ENCODE measurements around the gene RTN1. TPM values are rescaled to one million over a fixed set of nuclear protein-coding genes. Genes with fewer than 3 reads are reported as not detected.
"Not testable (repeated sequence)": the region's sequence is repeated elsewhere in the genome, so short reads cannot be mapped to it uniquely, and the experiment has no call there.

Gene RTN1
- total RNA-seq, 1 experiment from 2014 or later, result 0.63 TPM

DNA sequence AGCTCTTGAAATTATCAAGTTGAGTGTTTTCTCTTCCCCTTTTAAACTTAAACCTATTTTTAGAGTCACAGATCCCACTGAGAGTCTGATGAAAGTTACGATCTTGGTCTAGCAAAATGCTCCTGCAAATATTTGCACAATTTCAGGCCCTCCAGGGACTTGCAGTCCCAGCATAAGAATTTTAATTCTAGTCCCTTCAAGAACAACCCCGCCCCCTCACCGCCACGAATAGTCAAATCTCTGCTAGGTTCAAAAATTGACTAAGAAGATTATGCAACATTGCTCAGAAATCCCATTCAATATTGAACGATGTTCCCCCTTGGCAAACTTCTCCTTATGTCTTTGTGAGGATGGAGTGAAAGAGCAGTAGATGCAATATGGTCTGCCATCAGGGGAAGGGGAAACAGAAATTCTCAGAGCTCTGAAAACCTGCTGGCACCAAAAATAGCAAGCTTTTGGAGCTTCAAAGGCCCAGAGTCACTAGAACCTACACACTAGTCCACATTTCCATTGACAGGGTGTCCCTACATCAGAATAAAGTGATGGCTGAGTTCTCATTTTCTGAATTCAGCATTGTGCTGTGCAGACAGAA is 166.4 kb downstream of the RTN1 start:
- no peak for DNase-seq (ENCODE audit: low read depth)

- no peak for DNase-seq (ENCODE audit: low read depth)
Measured at GRCh38 chr14:59699442-59699841, 171.1 kb downstream of the RTN1 start.

DNA sequence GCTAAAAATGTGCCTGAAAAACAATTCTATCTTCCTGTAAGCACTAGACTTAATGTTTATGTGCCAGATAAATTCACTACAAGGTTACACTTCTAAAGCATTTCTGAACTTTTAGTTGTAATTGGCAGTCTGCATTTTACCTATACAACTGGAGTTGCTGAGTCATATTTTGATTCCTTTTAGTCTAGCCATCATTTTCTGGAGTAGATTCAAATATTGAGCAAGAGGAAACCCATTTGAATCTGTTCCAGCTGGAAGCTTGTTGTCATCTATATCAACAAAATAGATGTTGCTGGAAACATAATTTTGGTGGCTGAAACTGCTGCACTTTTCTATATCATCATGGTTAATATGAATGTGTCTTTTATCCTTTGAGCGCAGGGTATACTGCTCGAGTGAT is 171.8 kb downstream of the RTN1 start:
- peak; percentile 71 for DNase-seq (ENCODE audit: low read depth)

DNA sequence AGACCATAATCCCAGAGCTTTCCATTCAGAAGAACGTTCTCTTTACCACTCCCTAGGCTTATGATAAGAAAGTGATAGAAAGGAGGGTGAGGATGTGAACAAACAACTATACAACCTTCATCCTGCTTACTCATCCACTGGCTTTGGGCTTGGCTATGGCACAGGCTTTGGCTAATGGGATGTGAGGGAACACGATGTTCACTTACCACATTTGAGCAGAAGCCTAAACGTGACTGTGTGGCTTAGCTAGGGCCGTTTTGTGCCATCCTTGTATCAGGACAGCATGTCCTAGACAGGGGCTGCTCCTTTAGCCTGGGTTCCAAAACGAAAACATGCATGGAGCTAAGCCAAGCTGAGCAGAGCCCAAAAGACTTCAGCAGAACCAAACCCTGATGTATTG is 175.4 kb downstream of the RTN1 start:
- peak; percentile 96 for DNase-seq (ENCODE audit: low read depth)

DNA sequence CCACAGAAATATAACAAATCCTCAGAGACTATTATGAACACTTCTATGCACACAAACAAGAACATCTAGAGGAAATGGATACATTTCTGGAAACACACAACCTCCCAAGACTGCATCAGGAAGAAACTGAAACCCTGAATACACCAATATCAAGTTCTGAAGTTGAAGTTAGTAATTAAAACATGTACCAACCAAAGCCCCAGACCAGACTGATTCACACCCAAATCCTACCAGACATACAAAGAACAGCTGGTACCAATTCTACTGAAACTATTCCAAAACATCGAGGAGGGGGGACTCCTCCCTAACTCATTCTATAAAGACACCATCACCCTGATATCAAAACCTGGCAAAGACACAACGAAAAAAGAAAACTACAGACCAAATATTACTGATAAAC is 179.3 kb downstream of the RTN1 start:
- peak; percentile 72 for DNase-seq (ENCODE audit: low read depth)

- no peak for DNase-seq (ENCODE audit: low read depth)
Measured at GRCh38 chr14:59690426-59690825, 180.2 kb downstream of the RTN1 start.

- DNase-seq (ENCODE audit: low read depth), result peak; percentile 61
Measured at GRCh38 chr14:59688224-59689170, 182.1 kb downstream of the RTN1 start.

GRCh38 chr14:59687663-59688062 is 182.9 kb downstream of the RTN1 start:
- peak; percentile 32 for DNase-seq (ENCODE audit: low read depth)

DNA sequence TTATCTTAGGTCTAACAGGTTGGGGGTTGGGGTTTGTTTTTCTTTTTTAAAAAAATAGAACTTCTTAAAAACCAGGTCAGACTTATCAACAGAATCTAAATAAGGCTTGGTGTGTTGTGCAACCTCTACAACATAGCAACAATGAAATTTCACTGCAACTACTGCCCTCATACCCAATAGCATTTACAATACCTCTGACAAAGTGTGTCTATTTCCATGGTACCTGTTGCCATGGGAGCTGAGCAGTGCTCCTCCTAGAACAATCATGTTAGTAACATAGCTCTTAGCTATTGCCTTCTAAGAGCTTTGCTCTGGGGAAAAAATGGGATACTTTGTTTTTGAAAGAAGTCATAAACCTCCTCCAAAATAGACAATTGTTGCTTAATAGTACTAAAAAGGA is 190.7 kb downstream of the RTN1 start:
- DNase-seq (ENCODE audit: low read depth), result peak; percentile 30

DNA sequence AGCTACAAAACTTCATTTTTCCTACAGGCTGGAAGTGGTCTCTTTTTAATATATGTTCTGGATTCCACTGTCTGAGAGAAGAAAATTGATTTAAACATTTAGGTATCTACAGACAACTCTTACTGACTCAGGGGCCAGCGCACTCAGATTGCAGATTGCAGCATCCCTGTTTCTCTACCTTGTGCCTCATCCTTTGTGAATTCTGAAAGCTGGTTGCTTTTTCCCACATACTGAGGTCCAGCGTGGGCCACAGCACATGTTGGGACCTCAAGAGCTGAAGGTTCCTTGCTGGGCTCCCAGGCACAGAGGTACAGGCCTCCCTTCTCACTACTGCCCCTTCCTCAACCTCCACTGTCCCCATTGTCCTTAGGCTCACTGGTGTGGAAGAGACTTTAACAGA is 192.2 kb downstream of the RTN1 start:
- DNase-seq (ENCODE audit: low read depth), result no peak

DNA sequence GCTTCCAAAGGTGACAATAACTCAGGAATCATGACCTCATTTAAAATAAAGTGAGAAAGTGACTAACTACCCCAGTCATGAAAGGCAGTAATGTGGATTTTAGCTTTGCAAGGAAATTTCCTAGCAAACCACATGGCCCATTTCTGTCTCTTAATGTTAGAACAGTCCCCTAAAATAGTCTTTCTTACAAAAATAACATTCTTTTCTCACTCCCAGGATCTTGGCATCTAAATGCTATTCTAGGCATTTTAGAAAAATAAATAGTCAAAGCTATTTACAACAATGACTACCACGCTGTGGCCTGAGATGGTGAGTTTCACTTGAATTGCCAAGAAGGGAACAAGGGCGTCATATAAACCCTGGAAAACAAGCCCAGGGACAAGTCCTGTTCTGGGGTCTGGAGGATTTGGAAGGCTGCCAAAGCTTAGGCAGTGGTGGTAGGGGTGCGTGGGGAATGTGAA is 192.8 kb downstream of the RTN1 start:
- peak; percentile 55 for DNase-seq (ENCODE audit: low read depth)

GRCh38 chr14:59675394-59675793 is 195.2 kb downstream of the RTN1 start:
- DNase-seq (ENCODE audit: low read depth), result no peak

- no peak for DNase-seq (ENCODE audit: low read depth)
Measured at GRCh38 chr14:59664741-59665140, 205.8 kb downstream of the RTN1 start.

- DNase-seq (ENCODE audit: low read depth), result no peak
Measured at GRCh38 chr14:59657769-59658168, 212.8 kb downstream of the RTN1 start.

DNA sequence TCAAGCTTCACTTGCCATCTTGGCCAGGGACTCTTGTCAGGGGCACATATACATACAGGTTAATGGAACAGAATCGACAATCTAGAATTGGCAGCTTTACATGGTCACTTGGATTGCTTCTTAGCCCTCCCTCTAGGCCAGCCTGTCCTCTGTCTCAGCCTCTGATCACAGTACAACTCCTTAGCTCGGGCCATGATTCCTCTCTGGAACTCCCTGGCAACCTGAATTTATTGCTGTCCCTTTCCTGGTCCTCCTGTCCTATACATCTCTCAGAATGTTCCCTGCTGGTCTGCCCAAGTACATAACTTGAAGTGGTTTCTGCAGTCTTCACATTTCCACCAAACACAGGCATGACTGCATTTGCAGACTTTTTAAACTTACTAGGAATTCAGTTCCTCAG is 214.1 kb downstream of the RTN1 start:
- DNase-seq (ENCODE audit: low read depth), result no peak

DNA sequence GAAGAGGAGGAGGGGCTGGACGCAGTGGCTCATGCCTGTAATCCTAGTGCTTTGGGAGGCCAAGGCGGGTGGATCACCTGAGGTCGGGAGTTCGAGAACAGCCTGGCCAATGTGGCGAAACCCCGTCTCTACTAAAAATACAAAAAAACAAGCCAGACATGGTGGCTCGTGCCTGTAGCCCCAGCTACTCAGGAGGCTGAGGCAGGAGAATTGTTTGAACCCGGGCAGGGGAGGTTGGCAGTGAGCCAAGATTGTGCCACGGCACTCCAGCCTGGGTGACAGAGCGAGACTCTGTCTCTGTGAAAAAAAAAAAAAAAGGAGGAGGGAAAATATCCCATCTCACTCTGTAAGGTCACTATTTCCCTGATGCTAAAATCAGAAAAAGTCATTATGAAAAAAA is 216.4 kb downstream of the RTN1 start:
- not testable (repeated sequence) for DNase-seq (ENCODE audit: low read depth)

DNA sequence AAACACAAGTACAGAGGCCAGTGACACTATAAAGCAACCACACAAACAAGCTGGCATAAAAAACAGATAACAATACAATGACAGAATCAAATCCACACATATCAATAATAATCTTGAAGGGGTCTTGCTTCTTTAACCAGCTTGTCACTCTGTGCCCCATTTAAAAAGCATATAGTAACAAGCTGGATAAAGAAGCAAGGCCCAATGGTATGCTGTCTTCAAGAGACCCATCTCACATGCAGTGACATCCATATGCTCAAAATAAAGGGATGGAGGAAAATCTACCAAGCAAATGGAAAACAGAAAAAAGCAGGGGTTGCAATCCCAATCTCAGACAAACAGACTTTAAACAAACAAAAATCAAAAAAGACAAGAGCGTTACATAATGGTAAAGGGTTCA is 223.7 kb downstream of the RTN1 start:
- DNase-seq (ENCODE audit: low read depth), result not testable (repeated sequence)

DNA sequence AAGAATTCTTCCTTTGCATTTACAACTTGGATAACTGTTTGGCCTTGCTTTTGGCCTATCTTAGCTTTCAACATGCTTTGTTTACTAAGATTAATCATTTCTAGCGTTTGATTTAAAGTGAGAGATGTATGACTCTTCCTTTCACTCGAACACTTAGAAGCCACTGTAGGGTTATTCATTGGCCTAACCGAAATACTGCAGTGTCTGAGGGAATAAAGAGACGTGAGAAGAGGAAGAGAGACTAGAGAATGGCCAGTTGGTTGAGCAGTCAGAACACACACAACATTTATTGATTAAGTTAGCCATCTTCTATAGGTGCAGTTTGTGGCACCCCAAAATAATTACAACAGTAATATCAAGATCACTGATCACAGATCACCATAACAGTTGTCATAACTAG is 231.7 kb downstream of the RTN1 start:
- DNase-seq (ENCODE audit: low read depth), result no peak

DNA sequence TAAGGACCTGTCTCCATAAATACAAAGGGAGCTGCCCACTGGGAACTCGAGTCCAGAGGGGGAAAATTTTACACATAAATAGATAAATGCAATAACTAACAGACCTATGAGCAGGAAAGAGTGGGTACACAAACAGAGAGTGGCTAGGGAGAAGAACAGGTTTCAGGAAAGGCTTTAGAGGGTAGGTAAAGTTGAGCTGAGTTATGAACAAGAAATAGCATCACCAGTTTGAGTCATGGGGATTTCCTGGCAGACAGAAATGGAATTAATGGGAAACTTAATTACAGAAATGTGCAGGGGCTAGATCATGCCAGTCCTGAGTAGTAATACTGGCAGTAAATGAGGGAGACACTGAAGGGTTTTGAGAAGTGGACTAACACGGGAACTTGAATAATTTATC is 236.0 kb downstream of the RTN1 start:
- no peak for DNase-seq (ENCODE audit: low read depth)

DNA sequence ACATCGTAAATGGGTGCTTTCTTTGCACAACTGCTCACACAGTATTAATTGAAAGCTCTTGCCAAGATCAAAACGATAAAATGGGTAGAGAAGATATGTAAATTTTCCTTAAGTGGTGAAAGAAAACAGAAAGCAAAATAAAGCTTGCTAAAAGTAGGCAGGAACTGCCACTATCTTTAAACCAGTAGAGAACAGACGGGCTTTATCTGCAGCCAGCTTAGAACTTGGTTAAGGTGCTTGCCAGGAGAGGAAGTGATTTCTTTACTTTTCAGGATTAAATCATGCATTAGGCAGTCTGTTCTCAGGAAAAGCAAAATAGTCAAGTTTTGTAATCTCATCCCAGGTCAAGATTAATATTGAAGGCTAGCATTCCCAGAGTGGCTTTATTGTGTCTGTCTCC is 237.1 kb downstream of the RTN1 start:
- no peak for DNase-seq (ENCODE audit: low read depth)

DNA sequence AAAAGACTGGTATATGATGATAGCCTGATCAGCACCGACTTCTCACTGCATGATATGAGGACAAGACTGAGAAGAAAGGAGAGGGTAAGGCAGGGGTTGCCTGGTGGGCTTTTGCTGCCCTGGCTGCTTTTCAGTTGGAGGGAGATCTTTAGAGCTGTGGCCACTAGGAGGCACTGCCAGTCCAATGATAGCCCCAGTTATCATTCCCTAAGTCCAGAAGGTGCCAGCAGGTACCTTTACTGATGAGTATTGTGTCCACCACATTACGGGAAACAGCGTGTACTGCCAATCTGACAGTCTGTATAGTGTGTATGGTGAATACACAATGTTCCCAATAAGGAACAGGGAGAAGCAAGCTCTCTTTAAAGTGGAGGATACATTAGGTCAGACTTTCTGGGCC is 238.2 kb downstream of the RTN1 start:
- DNase-seq (ENCODE audit: low read depth), result peak; percentile 29

DNA sequence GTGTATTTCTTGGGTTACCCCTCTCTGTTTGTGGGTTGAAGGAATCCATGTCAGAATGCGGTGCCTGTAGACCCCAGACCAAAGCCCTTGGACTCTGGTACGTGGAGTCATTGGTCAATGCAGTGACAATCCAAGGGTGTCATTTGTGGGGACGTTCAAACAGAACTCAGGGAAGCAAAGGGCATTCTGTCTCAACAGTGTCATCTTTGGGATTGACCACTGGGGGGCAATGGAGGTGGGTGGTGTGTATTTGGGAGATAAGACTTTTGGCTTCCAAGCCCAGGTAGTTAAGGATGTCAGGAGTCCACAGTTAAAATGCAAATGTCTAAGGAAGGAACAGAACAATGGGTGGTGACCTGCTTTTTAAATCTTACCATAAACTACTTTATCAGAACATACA is 239.3 kb downstream of the RTN1 start:
- no peak for DNase-seq (ENCODE audit: low read depth)
